Measurements from ENCODE around the gene RAB7A.
"Not testable (repeated sequence)": the region's sequence is repeated elsewhere in the genome, so short reads cannot be mapped to it uniquely, and the experiment has no call there.

RAB7A gene

GRCh38 chr3:128760881-128761280 is 34.9 kb downstream of the RAB7A start:
- DNase-seq = no peak

- DNase-seq = no peak
These were observed 35.4 kb downstream of the RAB7A start for GRCh38 chr3:128761392-128761791.

- no peak for DNase-seq
These were observed 38.0 kb downstream of the RAB7A start for GRCh38 chr3:128763967-128764366.

GRCh38 chr3:128764863-128765262 is 38.9 kb downstream of the RAB7A start:
- DNase-seq = no peak

DNA sequence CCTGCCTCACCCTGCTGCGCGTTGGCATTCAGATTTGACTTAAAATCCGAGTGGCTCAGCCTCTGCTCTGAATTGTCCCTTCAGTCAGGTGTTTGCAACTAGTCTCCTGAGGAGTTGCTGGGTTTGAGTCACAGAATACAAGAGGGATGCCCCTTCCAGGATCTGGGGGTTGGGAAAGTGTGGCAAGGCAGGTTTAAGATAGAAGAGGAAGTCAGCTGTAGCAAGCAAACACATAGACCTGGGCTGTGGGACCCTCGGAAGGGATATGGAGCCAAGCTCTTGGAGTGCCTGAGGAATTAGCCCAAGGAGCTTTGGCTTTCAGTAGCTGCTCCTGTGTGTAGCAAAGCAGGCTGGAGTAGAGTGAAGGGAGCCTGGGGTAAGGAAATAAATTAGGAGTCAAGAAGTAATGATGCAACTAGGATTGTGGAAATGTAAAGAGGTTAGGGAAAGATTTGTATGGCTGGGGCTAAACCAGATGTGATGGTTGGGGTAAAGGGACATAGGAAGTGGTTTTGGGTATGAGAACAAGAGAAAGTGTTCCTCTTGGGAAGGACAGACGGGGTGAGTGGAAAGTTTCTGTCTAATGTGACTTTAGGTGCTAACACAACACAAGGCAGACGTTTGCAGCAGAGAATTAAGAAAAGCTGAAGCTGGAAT is 41.2 kb downstream of the RAB7A start:
- no peak for DNase-seq

GRCh38 chr3:128768471-128768870 is 42.5 kb downstream of the RAB7A start:
- DNase-seq = no peak

- no peak for DNase-seq
These were observed 44.4 kb downstream of the RAB7A start for GRCh38 chr3:128770387-128770786.

- DNase-seq = not testable (repeated sequence)
These were observed 47.2 kb downstream of the RAB7A start for GRCh38 chr3:128773189-128773588.

DNA sequence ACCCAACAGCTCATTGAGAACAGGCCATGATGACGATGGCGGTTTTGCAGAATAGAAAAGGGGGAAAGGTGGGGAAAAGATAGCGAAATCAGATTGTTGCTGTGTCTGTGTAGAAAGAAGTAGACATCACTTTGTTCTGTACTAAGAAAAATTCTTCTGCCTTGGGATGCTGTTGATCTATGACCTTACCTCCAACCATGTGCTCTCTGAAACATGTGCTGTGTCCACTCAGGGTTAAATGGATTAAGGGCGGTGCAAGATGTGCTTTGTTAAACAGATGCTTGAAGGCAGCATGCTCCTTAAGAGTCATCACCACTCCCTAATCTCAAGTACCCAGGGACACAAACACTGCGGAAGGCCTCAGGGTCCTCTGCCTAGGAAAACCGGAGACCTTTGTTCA is 47.6 kb downstream of the RAB7A start:
- DNase-seq = not testable (repeated sequence)

GRCh38 chr3:128775241-128775640 is 49.3 kb downstream of the RAB7A start:
- no peak for DNase-seq

DNA sequence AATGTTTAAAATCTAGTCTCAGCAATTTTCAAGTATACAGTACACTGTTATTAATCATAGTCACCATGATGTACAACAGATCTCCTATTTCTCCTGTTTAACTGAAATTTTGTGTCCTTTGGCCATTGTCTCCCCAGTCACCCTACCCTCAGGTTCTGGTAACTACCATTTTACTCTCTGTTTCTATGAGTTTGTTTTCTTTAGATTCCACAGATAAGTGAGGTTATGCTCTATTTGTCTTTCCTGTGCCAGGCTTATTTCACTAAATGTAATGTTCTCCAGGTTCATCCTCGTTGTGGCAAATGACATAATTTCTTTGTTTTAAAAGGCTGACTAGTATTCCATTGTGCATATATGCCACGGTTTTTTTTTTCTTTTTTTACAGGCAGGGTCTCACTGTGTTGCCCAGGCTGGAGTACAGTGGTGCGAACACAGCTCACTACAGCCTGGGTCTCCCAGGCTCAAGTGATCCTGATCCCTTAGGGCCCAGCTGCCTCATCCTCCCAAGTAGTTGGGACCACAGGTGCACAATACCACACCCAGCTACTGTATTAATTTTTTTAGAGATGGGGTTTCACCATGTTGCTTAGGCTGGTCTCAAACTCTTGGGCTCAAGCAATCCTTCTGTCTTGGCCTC is 50.0 kb downstream of the RAB7A start:
- DNase-seq = no peak

DNA sequence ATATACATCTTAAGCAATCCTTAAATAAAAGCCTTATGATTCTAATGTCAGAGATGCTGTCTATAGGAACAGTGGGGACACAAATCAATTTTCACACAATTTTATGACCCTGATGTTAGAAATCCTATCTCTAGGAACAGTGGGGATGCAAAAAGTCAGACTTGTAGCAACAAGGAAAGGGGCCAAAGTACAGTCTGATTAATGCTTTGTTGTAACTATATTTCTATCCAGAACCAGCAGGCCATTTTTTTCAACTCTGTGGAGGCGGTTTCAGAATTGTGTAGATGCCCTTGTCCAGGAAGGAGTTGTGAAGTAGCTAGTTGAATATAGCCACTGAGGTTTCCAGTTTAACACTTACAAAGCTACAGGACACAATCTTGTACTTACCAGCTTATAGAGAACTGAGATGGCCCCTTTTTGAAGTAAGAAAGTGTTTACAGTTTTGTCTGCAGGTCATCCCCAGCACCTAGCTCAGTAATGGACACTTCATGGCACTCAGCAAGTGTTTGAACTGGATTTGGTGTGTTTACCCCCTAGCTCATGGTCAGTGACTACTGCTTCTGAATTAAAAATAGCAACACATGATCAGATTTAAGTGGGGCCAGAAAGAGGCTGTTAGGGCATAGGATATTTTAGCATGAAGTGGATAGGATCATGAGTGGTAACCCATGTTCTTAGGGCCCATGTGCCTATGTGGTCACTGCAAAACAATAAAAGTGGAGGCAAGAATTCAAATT is 54.3 kb downstream of the RAB7A start:
- DNase-seq = no peak

GRCh38 chr3:128781164-128781563 is 55.2 kb downstream of the RAB7A start:
- DNase-seq = no peak

- no peak for DNase-seq
These were observed 56.5 kb downstream of the RAB7A start for GRCh38 chr3:128782282-128783146.

DNA sequence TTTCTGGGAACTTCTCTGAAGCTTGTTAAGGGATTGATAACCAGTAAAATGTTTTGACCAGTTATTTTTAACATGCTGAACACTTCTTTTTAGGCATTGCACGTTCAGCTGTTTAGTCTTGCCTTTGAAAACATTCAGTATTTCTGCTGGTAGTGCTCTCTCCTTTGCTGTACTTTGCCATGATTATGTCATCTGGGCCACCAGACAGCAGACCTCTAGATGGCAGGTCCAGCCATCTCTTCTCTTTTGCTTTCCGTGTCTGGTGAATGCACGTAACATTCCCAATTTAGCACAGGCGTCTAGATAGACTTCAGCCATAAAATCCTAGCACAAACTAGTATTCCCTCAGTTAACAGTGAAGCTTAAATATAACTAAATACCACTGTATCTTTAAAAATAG is 57.8 kb downstream of the RAB7A start:
- DNase-seq = no peak

DNA sequence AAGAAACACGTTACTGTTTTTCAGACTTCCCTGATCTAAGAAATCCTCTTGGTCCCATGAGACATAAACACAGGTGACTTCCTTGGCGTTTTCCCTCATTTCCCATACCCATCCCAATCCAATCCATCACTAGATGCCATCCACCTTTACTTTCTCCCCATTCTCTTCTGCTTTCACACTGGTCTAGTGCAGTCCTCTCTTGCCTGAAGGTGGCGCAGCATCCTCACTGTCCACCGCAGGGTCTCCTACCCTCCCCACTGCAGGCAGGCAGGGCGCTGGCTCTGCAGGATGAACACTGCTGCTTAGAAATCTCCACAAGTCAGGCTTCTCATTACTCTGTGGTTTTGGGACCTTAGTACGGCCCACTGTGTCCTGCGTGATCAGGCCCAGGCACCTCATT is 58.2 kb downstream of the RAB7A start:
- DNase-seq = no peak

- DNase-seq = no peak
These were observed 58.9 kb downstream of the RAB7A start for GRCh38 chr3:128784843-128785242.

- DNase-seq = no peak
These were observed 60.5 kb downstream of the RAB7A start for GRCh38 chr3:128786434-128787020.

GRCh38 chr3:128787256-128788253 is 61.6 kb downstream of the RAB7A start:
- DNase-seq = no peak

DNA sequence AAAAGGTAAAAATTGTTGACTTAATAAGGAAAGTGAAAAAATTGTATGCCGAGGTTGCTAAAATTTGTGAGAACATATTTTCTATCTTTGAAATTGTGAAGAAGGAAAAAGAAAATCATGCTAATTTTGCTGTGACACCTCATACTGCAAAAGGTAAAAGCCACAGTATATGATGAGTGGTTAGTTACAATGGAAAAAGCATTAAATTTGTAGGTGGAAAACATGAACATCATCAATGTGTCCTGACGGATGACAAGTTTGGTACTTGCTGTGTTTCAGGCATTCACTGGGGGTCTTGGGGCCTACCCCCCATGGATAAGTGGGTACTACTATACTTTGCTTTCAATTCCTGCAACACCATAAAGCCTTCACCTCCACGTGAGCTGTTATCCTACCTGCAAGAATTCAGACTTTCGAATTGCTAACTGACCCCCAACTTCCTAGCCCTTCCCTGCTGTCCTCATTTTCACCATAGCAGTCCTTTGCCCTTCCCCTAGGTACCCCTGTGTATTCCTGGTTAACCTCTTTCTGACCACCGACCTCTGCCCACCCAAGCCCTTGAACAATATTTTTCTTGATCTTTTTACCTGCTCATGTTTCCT is 62.4 kb downstream of the RAB7A start:
- no peak for DNase-seq

Measured in KG1 (cell line).